PFSK-1 (cell line): ENCODE data around the gene SCN1B.

Experiments
- FOXP2 ChIP-seq: optimal IDR thresholded peaks from 2 replicates; pipeline ENCODE3; 2011; ENCODE audit warnings: borderline replicate concordance, control low read depth, inconsistent platforms; ENCODE audit not compliant: insufficient read depth; ENCODE audit errors: extremely low read length, extremely low read depth
- POLR2AphosphoS5 ChIP-seq: IDR thresholded peaks from 2 replicates; pipeline ENCODE4 v1.6.1; 2012; ENCODE audit warnings: low read depth, mild to moderate bottlenecking, control low read depth, low read length, moderate library complexity
- SIN3A ChIP-seq: IDR thresholded peaks from 2 replicates; pipeline ENCODE4 v1.6.1; 2012; ENCODE audit warnings: mild to moderate bottlenecking, low read length, moderate library complexity, borderline replicate concordance; ENCODE audit not compliant: insufficient read depth
- TAF1 ChIP-seq: IDR thresholded peaks from 2 replicates; pipeline ENCODE4 v1.6.1; 2012; ENCODE audit warnings: low read length, control low read depth, borderline replicate concordance; ENCODE audit not compliant: insufficient read depth
- TF ChIP-seq, protein P1 (sequence below), 2 experiments: IDR thresholded peaks; 2 replicates each; pipeline versions ENCODE4 v1.6.1 to v1.8.0; 2011 to 2012; ENCODE audit warnings: low read depth in 2 of 2, low read length in 2 of 2, control low read depth in 1 of 2, inconsistent platforms in 1 of 2, mild to moderate bottlenecking in 1 of 2, moderate library complexity in 1 of 2; ENCODE audit not compliant: insufficient read depth in 1 of 2

DNA sequence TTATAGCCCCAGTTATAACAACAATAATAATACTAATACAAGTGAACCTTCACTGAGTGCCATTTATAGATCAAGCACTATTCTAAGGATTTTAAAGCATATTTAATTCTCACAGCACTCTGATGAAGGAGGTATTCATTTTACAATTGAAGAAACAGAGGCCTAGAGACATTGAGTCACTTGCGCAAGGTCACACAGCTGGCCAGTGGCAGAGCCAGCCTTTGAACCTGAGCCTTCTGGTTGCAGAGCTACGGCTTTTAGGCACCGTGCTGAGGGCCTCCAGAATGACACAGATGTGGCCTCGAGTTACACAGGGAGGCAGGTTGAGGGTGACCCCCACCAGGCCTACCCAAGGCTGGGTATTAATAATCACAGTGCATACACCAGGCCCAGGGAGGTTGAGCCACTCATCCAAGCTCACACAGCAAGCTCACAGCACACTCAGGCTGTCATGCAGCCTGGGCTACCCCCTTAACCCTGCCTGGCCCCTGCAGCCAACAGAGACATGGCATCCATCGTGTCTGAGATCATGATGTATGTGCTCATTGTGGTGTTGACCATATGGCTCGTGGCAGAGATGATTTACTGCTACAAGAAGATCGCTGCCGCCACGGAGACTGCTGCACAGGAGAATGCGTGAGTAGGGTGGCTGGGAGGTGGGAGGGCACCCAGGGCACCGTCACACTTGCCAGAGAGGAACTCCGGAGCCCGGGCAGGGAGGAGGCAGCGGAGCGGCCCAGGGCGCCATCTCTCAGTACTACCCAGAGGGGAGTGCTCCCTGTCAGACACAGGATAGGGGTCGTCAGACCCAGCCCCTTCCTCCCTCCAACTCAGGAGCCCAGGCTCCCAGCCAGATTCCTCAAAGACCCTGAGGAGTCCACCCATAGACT lies 8.6 kb downstream of the SCN1B start:
- TF ChIP-seq TAF1 (no peak), SIN3A (no peak), POLR2AphosphoS5 (no peak), FOXP2 (no peak)
- TF ChIP-seq, protein P1, sequence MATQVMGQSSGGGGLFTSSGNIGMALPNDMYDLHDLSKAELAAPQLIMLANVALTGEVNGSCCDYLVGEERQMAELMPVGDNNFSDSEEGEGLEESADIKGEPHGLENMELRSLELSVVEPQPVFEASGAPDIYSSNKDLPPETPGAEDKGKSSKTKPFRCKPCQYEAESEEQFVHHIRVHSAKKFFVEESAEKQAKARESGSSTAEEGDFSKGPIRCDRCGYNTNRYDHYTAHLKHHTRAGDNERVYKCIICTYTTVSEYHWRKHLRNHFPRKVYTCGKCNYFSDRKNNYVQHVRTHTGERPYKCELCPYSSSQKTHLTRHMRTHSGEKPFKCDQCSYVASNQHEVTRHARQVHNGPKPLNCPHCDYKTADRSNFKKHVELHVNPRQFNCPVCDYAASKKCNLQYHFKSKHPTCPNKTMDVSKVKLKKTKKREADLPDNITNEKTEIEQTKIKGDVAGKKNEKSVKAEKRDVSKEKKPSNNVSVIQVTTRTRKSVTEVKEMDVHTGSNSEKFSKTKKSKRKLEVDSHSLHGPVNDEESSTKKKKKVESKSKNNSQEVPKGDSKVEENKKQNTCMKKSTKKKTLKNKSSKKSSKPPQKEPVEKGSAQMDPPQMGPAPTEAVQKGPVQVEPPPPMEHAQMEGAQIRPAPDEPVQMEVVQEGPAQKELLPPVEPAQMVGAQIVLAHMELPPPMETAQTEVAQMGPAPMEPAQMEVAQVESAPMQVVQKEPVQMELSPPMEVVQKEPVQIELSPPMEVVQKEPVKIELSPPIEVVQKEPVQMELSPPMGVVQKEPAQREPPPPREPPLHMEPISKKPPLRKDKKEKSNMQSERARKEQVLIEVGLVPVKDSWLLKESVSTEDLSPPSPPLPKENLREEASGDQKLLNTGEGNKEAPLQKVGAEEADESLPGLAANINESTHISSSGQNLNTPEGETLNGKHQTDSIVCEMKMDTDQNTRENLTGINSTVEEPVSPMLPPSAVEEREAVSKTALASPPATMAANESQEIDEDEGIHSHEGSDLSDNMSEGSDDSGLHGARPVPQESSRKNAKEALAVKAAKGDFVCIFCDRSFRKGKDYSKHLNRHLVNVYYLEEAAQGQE (IDR thresholded peaks at IDR 0.05; ENCODE audit: insufficient read depth in 1 of 2, low read depth in 2 of 2, low read length in 2 of 2), result no peak
